Stimulated activated CD8-positive, alpha-beta memory T cell treated with anti-CD3 and anti-CD28 coated beads, Interleukin-2, amount 100 ng/mL, for 1 hour (primary cell): ENCODE results near the gene FLT3LG.

Experiments
- DNase-seq, 2 donors: peaks; one replicate each; pipeline ENCODE4 v3.0.0-alpha.2; 2020; ENCODE audit warnings: low read depth in 2 of 2

FLT3LG gene

DNA sequence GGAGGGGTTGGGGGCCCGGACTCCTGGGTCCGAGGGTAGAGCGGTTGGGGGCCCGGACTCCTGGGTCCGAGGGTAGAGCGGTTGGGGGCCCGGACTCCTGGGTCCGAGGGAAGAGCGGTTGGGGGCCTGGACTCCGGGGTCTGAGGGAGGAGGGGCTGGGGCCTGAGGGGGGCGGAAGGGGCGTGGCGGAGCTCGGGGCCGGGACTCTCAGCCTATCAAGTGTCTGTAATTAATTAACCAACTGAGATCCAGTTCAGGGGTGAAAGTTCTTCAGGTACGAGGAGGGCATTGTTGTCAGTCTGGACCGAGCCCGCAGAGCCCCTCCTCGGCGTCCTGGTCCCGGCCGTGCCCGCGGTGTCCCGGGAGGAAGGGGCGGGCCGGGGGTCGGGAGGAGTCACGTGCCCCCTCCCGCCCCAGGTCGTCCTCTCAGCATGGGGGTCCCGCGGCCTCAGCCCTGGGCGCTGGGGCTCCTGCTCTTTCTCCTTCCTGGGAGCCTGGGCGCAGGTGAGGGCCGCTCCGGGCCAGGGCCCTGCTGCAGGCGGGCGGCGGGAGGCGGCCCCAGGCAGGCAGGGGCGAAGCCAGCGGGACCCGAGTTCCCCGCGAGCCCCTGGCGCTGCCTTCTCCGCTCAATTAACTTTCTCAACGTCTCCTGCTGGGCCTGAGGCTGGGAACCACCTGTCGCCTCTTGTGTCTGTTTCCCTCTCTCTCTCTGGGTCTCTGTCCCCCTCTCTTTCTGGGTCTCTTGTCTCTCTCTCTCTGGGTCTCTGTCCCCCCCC is 39.1 kb downstream of the FLT3LG start:
- DNase-seq, result no peak

DNA sequence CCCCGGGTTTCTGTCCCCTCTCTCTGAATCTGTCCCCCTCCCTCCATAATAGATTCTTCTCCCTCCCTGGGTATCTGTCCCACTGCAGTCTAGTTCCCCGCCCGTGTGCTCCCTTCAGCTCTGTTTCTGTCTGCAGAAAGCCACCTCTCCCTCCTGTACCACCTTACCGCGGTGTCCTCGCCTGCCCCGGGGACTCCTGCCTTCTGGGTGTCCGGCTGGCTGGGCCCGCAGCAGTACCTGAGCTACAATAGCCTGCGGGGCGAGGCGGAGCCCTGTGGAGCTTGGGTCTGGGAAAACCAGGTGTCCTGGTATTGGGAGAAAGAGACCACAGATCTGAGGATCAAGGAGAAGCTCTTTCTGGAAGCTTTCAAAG is 39.7 kb downstream of the FLT3LG start:
- DNase-seq, result no peak

- no peak for DNase-seq
Observed at GRCh38 chr19:49514151-49514550, 40.1 kb downstream of the FLT3LG start.

DNA sequence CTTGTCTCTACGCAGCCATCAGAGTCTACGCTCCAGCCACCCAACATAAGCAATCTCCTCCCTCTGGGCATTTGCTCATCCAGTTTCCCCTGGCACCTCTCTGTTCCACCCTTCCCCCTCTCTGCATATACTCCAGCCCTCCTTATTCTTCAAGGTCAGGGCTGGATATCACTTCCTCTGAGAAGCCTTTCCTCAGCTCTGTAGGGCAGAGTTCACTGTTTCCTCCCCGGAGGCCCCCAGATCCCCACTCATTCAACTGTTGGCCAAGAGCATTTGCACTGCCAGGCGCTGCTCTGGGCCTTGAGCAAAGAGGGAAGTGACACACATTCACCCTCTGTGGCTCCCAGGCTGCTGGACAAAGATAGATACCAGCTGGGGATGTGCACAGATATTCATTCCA is 41.8 kb downstream of the FLT3LG start:
- DNase-seq, result no peak

- DNase-seq, result no peak
Observed at GRCh38 chr19:49518033-49518432, 44.0 kb downstream of the FLT3LG start.

- no peak for DNase-seq
Observed at GRCh38 chr19:49520705-49521319, 46.8 kb downstream of the FLT3LG start.

- DNase-seq, result no peak
Observed at GRCh38 chr19:49524812-49525455, 50.9 kb downstream of the FLT3LG start.

DNA sequence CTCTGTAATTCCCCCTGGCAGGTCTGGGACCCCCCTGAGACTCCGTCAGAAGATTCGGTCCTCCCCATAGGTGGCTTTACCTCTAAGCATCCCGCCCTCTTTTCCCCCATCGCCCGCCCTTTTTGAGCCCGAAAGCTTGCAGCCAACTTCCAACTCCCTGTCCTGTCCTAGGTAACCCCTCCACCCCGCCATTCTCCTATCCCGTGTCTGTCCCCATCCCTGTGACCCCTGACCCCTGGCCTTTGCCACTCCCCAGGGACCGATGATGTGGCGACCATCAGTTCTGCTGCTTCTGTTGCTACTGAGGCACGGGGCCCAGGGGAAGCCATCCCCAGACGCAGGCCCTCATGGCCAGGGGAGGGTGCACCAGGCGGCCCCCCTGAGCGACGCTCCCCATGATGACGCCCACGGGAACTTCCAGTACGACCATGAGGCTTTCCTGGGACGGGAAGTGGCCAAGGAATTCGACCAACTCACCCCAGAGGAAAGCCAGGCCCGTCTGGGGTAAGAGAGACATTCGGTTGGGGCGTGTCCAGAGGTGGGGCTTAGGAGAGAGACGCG is 54.3 kb downstream of the FLT3LG start:
- DNase-seq, result no peak

DNA sequence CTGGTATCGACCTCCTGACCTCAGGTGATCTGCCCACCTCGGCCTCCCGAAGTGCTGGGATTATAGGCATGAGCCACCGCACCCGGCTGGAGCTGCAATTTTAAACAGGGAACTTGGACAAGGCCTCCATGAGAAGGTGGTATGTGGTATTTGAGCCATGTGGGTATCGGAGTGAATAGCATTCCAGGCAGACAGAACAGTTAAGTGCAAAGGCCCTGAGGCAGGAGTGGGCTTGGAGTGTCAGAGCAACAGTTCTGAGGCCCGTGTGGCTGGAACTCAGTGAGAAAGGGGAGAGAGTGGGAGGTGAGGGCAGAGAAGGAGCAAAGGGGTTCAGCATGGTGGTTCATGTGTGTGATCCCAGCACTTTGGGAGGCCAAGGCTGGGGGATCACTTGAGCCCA is 56.7 kb downstream of the FLT3LG start:
- no peak for DNase-seq

- peak; percentile 69 for DNase-seq
Observed at GRCh38 chr19:49533551-49534488, 59.8 kb downstream of the FLT3LG start.

GRCh38 chr19:49534632-49535385 is 60.8 kb downstream of the FLT3LG start:
- DNase-seq, result no peak
